Skeletal muscle cell (primary cell): ENCODE results near the gene TAGLN2.

Experiments
- DNase-seq: peaks from one replicate; pipeline ENCODE4 v3.0.0-alpha.2; 2010; ENCODE audit warnings: low read depth
- H3K4me3 ChIP-seq: 2 replicates; pipeline ENCODE4 v1.5.1; 2011; ENCODE audit warnings: low read depth, mild to moderate bottlenecking, control low read depth, low read length, moderate library complexity

TAGLN2 gene

GRCh38 chr1:159925719-159926078 is 392 bp upstream of the TAGLN2 start:
- H3K4me3 ChIP-seq: peak overlapping the region; percentile 98
- no peak for DNase-seq

- DNase-seq: peak; percentile 83
- H3K4me3 ChIP-seq: peak overlapping the region; percentile 98
These were observed 1.1 kb downstream of the TAGLN2 start for GRCh38 chr1:159924025-159924790.

- peak; percentile 56 for DNase-seq
- peak overlapping the region; percentile 98 for H3K4me3 ChIP-seq
These were observed 1.9 kb downstream of the TAGLN2 start for GRCh38 chr1:159923203-159924024.

- peak overlapping the region; percentile 98 for H3K4me3 ChIP-seq
- peak; percentile 19 for DNase-seq
These were observed 2.6 kb downstream of the TAGLN2 start for GRCh38 chr1:159922511-159923202.

- peak overlapping the region; percentile 98 for H3K4me3 ChIP-seq
- no peak for DNase-seq
These were observed 3.4 kb downstream of the TAGLN2 start for GRCh38 chr1:159921700-159922504.

GRCh38 chr1:159921251-159921650 is 4.1 kb downstream of the TAGLN2 start:
- no peak for DNase-seq
- H3K4me3 ChIP-seq: no peak overlapping the region

- H3K4me3 ChIP-seq: no peak overlapping the region
- DNase-seq: no peak
These were observed 4.7 kb downstream of the TAGLN2 start for GRCh38 chr1:159920651-159921050.

GRCh38 chr1:159920202-159920601 is 5.1 kb downstream of the TAGLN2 start:
- no peak for DNase-seq
- no peak overlapping the region for H3K4me3 ChIP-seq

- H3K4me3 ChIP-seq: no peak overlapping the region
- no peak for DNase-seq
These were observed 6.0 kb downstream of the TAGLN2 start for GRCh38 chr1:159919236-159919865.

GRCh38 chr1:159918352-159919200 is 6.7 kb downstream of the TAGLN2 start:
- peak; percentile 34 for DNase-seq
- H3K4me3 ChIP-seq: no peak overlapping the region

GRCh38 chr1:159917533-159918351 is 7.6 kb downstream of the TAGLN2 start:
- DNase-seq: no peak
- H3K4me3 ChIP-seq: no peak overlapping the region

- no peak overlapping the region for H3K4me3 ChIP-seq
- peak; percentile 54 for DNase-seq
These were observed 8.9 kb downstream of the TAGLN2 start for GRCh38 chr1:159916242-159917051.

GRCh38 chr1:159915571-159916241 is 9.6 kb downstream of the TAGLN2 start:
- DNase-seq: no peak
- no peak overlapping the region for H3K4me3 ChIP-seq

- H3K4me3 ChIP-seq: no peak overlapping the region
- no peak for DNase-seq
These were observed 10.9 kb downstream of the TAGLN2 start for GRCh38 chr1:159914252-159915018.

- DNase-seq: no peak
- no peak overlapping the region for H3K4me3 ChIP-seq
These were observed 11.7 kb downstream of the TAGLN2 start for GRCh38 chr1:159913451-159914192.
